Loucy (cell line): Measurements from ENCODE around the gene NUDT4B.
"Not testable (repeated sequence)": the region's sequence is repeated elsewhere in the genome, so short reads cannot be mapped to it uniquely, and the experiment has no call there.

Experiments
- EZH2phosphoT487 ChIP-seq: fragments of 200-600 bp; IDR thresholded peaks from 2 replicates; pipeline ENCODE4 v1.6.1; 2018; ENCODE audit warnings: antibody characterized with exemption, mild to moderate bottlenecking, moderate library complexity, borderline replicate concordance
- TF ChIP-seq, protein P1 (sequence below): fragments of 200-600 bp; sonication (generic); conservative IDR thresholded peaks from 2 replicates; pipeline ENCODE4 v1.5.1; 2014; ENCODE audit warnings: mild to moderate bottlenecking, antibody characterized with exemption, low read length

DNA sequence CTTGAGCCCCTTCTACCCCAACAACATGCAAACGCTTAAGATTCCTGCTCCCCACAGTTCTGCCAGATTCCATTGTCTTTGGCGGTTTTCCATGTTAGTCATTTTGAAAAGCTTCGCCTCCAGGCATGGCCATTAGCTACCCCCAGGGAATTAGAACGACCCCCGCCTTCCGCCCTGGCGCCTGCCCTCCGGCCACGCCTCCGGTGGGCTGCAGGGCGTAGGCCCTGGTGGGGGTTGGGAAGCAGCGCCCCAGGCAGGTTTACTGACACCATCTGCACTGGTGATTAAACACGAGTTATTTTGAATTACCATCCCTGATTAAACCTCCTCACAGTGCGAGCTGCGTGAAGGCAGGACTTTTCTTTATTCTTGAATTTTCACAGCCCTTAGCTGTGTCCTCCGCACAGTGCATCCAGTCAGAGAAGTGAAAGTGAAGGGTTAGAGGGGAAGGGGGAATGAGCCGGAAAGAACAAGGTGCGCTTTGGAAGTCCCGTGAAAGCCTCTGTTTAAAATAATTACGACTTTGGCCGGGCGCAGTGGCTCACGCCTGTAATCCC, 43.0 kb downstream of the NUDT4B start:
- TF ChIP-seq, protein P1, sequence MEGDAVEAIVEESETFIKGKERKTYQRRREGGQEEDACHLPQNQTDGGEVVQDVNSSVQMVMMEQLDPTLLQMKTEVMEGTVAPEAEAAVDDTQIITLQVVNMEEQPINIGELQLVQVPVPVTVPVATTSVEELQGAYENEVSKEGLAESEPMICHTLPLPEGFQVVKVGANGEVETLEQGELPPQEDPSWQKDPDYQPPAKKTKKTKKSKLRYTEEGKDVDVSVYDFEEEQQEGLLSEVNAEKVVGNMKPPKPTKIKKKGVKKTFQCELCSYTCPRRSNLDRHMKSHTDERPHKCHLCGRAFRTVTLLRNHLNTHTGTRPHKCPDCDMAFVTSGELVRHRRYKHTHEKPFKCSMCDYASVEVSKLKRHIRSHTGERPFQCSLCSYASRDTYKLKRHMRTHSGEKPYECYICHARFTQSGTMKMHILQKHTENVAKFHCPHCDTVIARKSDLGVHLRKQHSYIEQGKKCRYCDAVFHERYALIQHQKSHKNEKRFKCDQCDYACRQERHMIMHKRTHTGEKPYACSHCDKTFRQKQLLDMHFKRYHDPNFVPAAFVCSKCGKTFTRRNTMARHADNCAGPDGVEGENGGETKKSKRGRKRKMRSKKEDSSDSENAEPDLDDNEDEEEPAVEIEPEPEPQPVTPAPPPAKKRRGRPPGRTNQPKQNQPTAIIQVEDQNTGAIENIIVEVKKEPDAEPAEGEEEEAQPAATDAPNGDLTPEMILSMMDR, result not testable (repeated sequence)
- TF ChIP-seq EZH2phosphoT487, result not testable (repeated sequence)
